H1 (cell line): ENCODE data around the gene ZNF148. TPM values are rescaled to one million over a fixed set of nuclear protein-coding genes. Genes with fewer than 3 reads are reported as not detected.

Experiments
- CTCF ChIA-PET: fragments of 300-600 bp; sonication (Branson Sonifier 250); formaldehyde crosslinking; loops from one replicate; lab custom pipeline; 2021; ENCODE audit not compliant: partially characterized antibody; lab: Charles Lee
- POLR2A ChIA-PET: fragments of 300-600 bp; sonication (Branson Sonifier 250); formaldehyde crosslinking; loops from one replicate; lab custom pipeline; 2021; ENCODE audit warnings: inconsistent platforms; ENCODE audit not compliant: partially characterized antibody; lab: Charles Lee
- DNase-seq, 2 experiments: peaks; one replicate each; pipeline versions ENCODE4 v3.0.0 to v3.0.0-alpha.2; 2010 to 2022; ENCODE audit warnings: low spot score in 2 of 2, low read depth in 1 of 2, mixed read lengths in 1 of 2
- FAIRE-seq: peaks from 2 replicates; lab custom pipeline; 2011; peaks lifted over from hg19 to GRCh38; lab: Jason Lieb, UNC
- H2AFZ ChIP-seq: 2 replicates; pipeline ENCODE4 v1.8.1; 2012; ENCODE audit warnings: low read length, inconsistent platforms
- H2AK5ac ChIP-seq: 2 replicates; pipeline ENCODE4 v1.6.1; 2013; ENCODE audit warnings: low read depth, low read length
- H2BK120ac ChIP-seq: replicated peaks from 2 replicates; pipeline ENCODE3; 2013; ENCODE audit warnings: low read depth, low read length, inconsistent platforms
- H2BK12ac ChIP-seq: 2 replicates; pipeline ENCODE4 v1.6.1; 2013; ENCODE audit warnings: low read depth, low read length
- H2BK15ac ChIP-seq: 2 replicates; pipeline ENCODE4 v1.6.1; 2013; ENCODE audit warnings: low read length
- H2BK20ac ChIP-seq: 2 replicates; pipeline ENCODE4 v1.6.1; 2013; ENCODE audit warnings: low read length
- H2BK5ac ChIP-seq: 2 replicates; pipeline ENCODE4 v1.6.1; 2013; ENCODE audit warnings: low read depth, low read length
- H3K14ac ChIP-seq: 2 replicates; pipeline ENCODE4 v1.6.1; 2013; ENCODE audit warnings: inconsistent platforms; ENCODE audit not compliant: insufficient read length
- H3K18ac ChIP-seq: 2 replicates; pipeline ENCODE4 v1.6.1; 2013; ENCODE audit warnings: low read length; ENCODE audit errors: extremely low read depth
- H3K23ac ChIP-seq: 2 replicates; pipeline ENCODE4 v1.6.1; 2013; ENCODE audit warnings: inconsistent platforms; ENCODE audit not compliant: insufficient read length
- H3K23me2 ChIP-seq: 2 replicates; pipeline ENCODE4 v1.6.1; 2013; ENCODE audit warnings: low read depth, low read length
- H3K27ac ChIP-seq: 2 replicates; pipeline ENCODE4 v1.6.1; 2011; ENCODE audit warnings: low read depth, low read length, inconsistent platforms
- H3K27me3 ChIP-seq, 4 experiments: replicated peaks in 1 of 4; 1 replicate in 1 of 4; 2 replicates in 3 of 4; pipeline versions ENCODE4 v1.6.1 to v1.8.1; 2011 to 2013; ENCODE audit warnings: low read length in 3 of 4, mild to moderate bottlenecking in 3 of 4, inconsistent platforms in 2 of 4, mixed read lengths in 2 of 4, moderate library complexity in 1 of 4; ENCODE audit not compliant: control insufficient read depth in 3 of 4, insufficient read depth in 3 of 4; ENCODE audit errors: extremely low read depth in 1 of 4
- H3K36me3 ChIP-seq, 4 experiments: 2 replicates each; pipeline versions ENCODE4 v1.6.1 to v1.8.1; 2011 to 2013; ENCODE audit warnings: mild to moderate bottlenecking in 4 of 4, low read length in 3 of 4, moderate library complexity in 2 of 4, control low read depth in 1 of 4, inconsistent platforms in 1 of 4; ENCODE audit not compliant: insufficient read depth in 4 of 4, control insufficient read depth in 2 of 4
- H3K4ac ChIP-seq: replicated peaks from 2 replicates; pipeline ENCODE3; 2013; ENCODE audit warnings: low read length, low read depth, mixed read lengths, inconsistent platforms; ENCODE audit not compliant: insufficient read length
- H3K4me1 ChIP-seq, 4 experiments: replicated peaks in 1 of 4; 1 replicate in 1 of 4; 2 replicates in 3 of 4; pipeline versions ENCODE4 v1.6.1 to v1.8.1; 2011 to 2013; ENCODE audit warnings: low read length in 3 of 4, inconsistent platforms in 2 of 4, mixed read lengths in 1 of 4; ENCODE audit not compliant: insufficient read depth in 4 of 4, control insufficient read depth in 3 of 4
- H3K4me2 ChIP-seq, 2 experiments: 2 replicates each; pipeline versions ENCODE4 v1.6.1 to v1.8.1; 2011 to 2013; ENCODE audit warnings: low read depth in 2 of 2, low read length in 2 of 2, control low read depth in 1 of 2, inconsistent platforms in 1 of 2, mild to moderate bottlenecking in 1 of 2; ENCODE audit not compliant: insufficient read depth in 1 of 2
- H3K4me3 ChIP-seq, 4 experiments: fragments of 200-600, 300-600 bp in 1 of 4; sonication (generic), shearing (Covaris generic), sonication (Bioruptor Twin) in 1 of 4; 2 replicates each; pipeline versions ENCODE4 v1.5.1 to v1.8.1; 2011 to 2016; ENCODE audit warnings: low read length in 4 of 4, low read depth in 3 of 4, control low read depth in 2 of 4, inconsistent platforms in 2 of 4, mild to moderate bottlenecking in 2 of 4, mixed read lengths in 1 of 4, moderate library complexity in 1 of 4; ENCODE audit not compliant: insufficient read depth in 2 of 4; ENCODE audit errors: extremely low read depth in 1 of 4
- H3K56ac ChIP-seq: replicated peaks from 2 replicates; pipeline ENCODE3; 2013; ENCODE audit warnings: low read depth, mild to moderate bottlenecking, mixed read lengths, low read length, inconsistent platforms; ENCODE audit not compliant: insufficient read length
- H3K79me1 ChIP-seq: 2 replicates; pipeline ENCODE4 v1.6.1; 2013; ENCODE audit warnings: low read depth, low read length, control low read depth
- H3K79me2 ChIP-seq, 2 experiments: 2 replicates each; pipeline versions ENCODE4 v1.6.1 to v1.8.1; 2012 to 2013; ENCODE audit warnings: low read length in 2 of 2, mild to moderate bottlenecking in 2 of 2, inconsistent platforms in 1 of 2; ENCODE audit not compliant: insufficient read depth in 2 of 2, control insufficient read depth in 1 of 2
- H3K9ac ChIP-seq, 4 experiments: replicated peaks in 1 of 4; 1 replicate in 1 of 4; 2 replicates in 3 of 4; pipeline versions ENCODE4 v1.6.1 to v1.8.1; 2011 to 2013; ENCODE audit warnings: low read depth in 3 of 4, low read length in 3 of 4, control low read depth in 2 of 4, mild to moderate bottlenecking in 2 of 4, moderate library complexity in 2 of 4, inconsistent platforms in 1 of 4; ENCODE audit errors: extremely low read depth in 1 of 4
- H3K9me3 ChIP-seq, 2 experiments: 2 replicates each; pipeline versions ENCODE4 v1.6.1 to v1.8.1; 2012 to 2013; ENCODE audit warnings: mild to moderate bottlenecking in 2 of 2, moderate library complexity in 2 of 2, control low read depth in 1 of 2, inconsistent platforms in 1 of 2, low read depth in 1 of 2, low read length in 1 of 2, mixed read lengths in 1 of 2; ENCODE audit not compliant: insufficient read depth in 2 of 2
- H4K20me1 ChIP-seq, 2 experiments: replicated peaks in 1 of 2; 2 replicates each; pipeline versions ENCODE3 to v1.8.1; 2011 to 2013; ENCODE audit warnings: inconsistent platforms in 2 of 2, low read length in 2 of 2, mild to moderate bottlenecking in 1 of 2; ENCODE audit not compliant: insufficient read depth in 2 of 2, control insufficient read depth in 1 of 2
- H4K5ac ChIP-seq: 2 replicates; pipeline ENCODE4 v1.6.1; 2013; ENCODE audit warnings: low read length, low read depth, mixed read lengths, inconsistent platforms; ENCODE audit not compliant: insufficient read length
- H4K8ac ChIP-seq: 2 replicates; pipeline ENCODE4 v1.8.0; 2013; ENCODE audit warnings: mild to moderate bottlenecking, moderate library complexity, low read length, inconsistent platforms; ENCODE audit not compliant: insufficient read depth; ENCODE audit errors: extremely low read depth
- H4K91ac ChIP-seq: replicated peaks from 2 replicates; pipeline ENCODE3; 2013; ENCODE audit warnings: low read length, mixed read lengths, inconsistent platforms; ENCODE audit not compliant: insufficient read length
- ASH2L ChIP-seq: fragments of 200-600, 300-600 bp; sonication (generic); IDR thresholded peaks from one replicate; pipeline ENCODE4 v1.7.1; 2017; ENCODE audit warnings: low read length
- BCL11A ChIP-seq, 2 experiments: IDR thresholded peaks; one replicate each; pipeline ENCODE4 v1.6.1; 2011; ENCODE audit warnings: low read depth in 2 of 2, low read length in 2 of 2, mild to moderate bottlenecking in 2 of 2
- CREB1 ChIP-seq: IDR thresholded peaks from 2 replicates; pipeline ENCODE4 v1.6.1; 2012; ENCODE audit warnings: inconsistent platforms
- GTF2F1 ChIP-seq: IDR thresholded peaks from 2 replicates; pipeline ENCODE4 v1.6.1; 2012; ENCODE audit warnings: low read depth, low read length, improper control_type of control experiment, borderline replicate concordance
- KDM4A ChIP-seq: IDR thresholded peaks from one replicate; pipeline ENCODE4 v1.7.1; 2012; ENCODE audit warnings: low read depth, mild to moderate bottlenecking, moderate library complexity, low read length, inconsistent platforms; ENCODE audit not compliant: severe bottlenecking
- PHF8 ChIP-seq: fragments of 200-600 bp; sonication (generic); conservative IDR thresholded peaks from 2 replicates; pipeline ENCODE4 v1.7.1; 2012; ENCODE audit warnings: low read depth, mild to moderate bottlenecking, inconsistent platforms, low read length, moderate library complexity
- POLR2A ChIP-seq, 2 experiments: IDR thresholded peaks; 1 replicate in 1 of 2; 2 replicates in 1 of 2; pipeline ENCODE4 v1.6.1; 2011; ENCODE audit warnings: low read depth in 2 of 2, low read length in 2 of 2, mild to moderate bottlenecking in 2 of 2; ENCODE audit errors: control extremely low read depth in 1 of 2
- POLR2AphosphoS5 ChIP-seq: IDR thresholded peaks from 2 replicates; pipeline ENCODE4 v1.6.1; 2011; ENCODE audit warnings: low read depth, low read length
- TEAD4 ChIP-seq: IDR thresholded peaks from 2 replicates; pipeline ENCODE4 v1.6.1; 2012; ENCODE audit warnings: low read depth, low read length, inconsistent platforms, mixed read lengths
- WGBS, 2 experiments: shearing (Covaris generic) in 1 of 2; methylation state at CpG; one replicate each; pipeline versions ENCODE4 v1.1.6 to v1.1.7; 2013 to 2015; ENCODE audit warnings: low lambda C conversion rate in 2 of 2, mixed read lengths in 2 of 2, inconsistent platforms in 1 of 2, low coverage in 1 of 2, missing lambda C conversion rate in 1 of 2; ENCODE audit not compliant: insufficient replicate concordance in 2 of 2, insufficient coverage in 1 of 2, insufficient read length in 1 of 2; ENCODE audit errors: extremely low coverage in 1 of 2, missing lambda C conversion rate in 1 of 2; 5-methylcytosine and 5-hydroxymethylcytosine counted together
- polyA plus RNA-seq, 7 experiments: library from polyadenylated mRNA; depleted of rRNA in 3 of 7; stranded (reverse) in 5 of 7; unstranded in 2 of 7; fragments of >200 nt in 5 of 7; fragments of 200-250 nt in 2 of 7; gene quantifications; 1 replicate in 5 of 7; 2 replicates in 1 of 7; 4 replicates in 1 of 7; pipeline versions ENCODE4 v1.2.1 to v1.2.3, GENCODE V29; 2011 to 2013; ENCODE audit warnings: missing spikeins in 2 of 7, mixed read lengths in 2 of 7
- total RNA-seq: library from RNA; stranded (reverse); fragmentation: NEBNext Ultra II Directional; extraction: Animal tissue kit (Norgen Biotek cat#: 25700); gene quantifications from 2 replicates; pipeline ENCODE4 v1.2.1, GENCODE V29; 2021

The ZNF148 gene
- total and polyA plus RNA-seq, 2 of the 8 experiments (the other 6 are each of a cell fraction or from before 2014, with no cell fraction given) = 3.7 to 22.6 TPM

- no peak overlapping the region for H3K14ac ChIP-seq
- H3K4me1 ChIP-seq = no peaks in the 10 kb centered on the region
- no peak overlapping the region for H3K4ac ChIP-seq
- no peak overlapping the region for H3K4me3 ChIP-seq
- H4K91ac ChIP-seq = no peak overlapping the region
- H3K23ac ChIP-seq = no peak overlapping the region
- no peak overlapping the region for H2BK12ac ChIP-seq
- H3K56ac ChIP-seq = no peak overlapping the region
- H4K8ac ChIP-seq = no peak overlapping the region; the same call in 1 of the 2 replicates
- H3K79me2 ChIP-seq = no peaks in the 10 kb centered on the region
- no peak overlapping the region for H3K4me2 ChIP-seq
- H3K9ac ChIP-seq = no peak overlapping the region
- no peaks in the 10 kb centered on the region for H3K79me1 ChIP-seq
- no peak overlapping the region for H2BK120ac ChIP-seq
- no peak overlapping the region for H2BK5ac ChIP-seq
- H2AFZ ChIP-seq = no peak overlapping the region
- H2BK20ac ChIP-seq = no peak overlapping the region
- no peak overlapping the region for H3K18ac ChIP-seq
- H2BK15ac ChIP-seq = no peak overlapping the region
- H2AK5ac ChIP-seq = no peak overlapping the region
- DNase-seq (no peak), FAIRE-seq (no peak)
- H4K5ac ChIP-seq = no peak overlapping the region
- H3K9me3 ChIP-seq = no peaks in the 10 kb centered on the region
- H4K20me1 ChIP-seq = no peaks in the 10 kb centered on the region
- H3K23me2 ChIP-seq = no peaks in the 10 kb centered on the region
- WGBS, 2 experiments = 94% methylated on average over 6 of the region's 6 CpGs; no CpG with 5 or more reads in 1 of the 2 experiments
- CTCF ChIA-PET = interaction anchor here (0.6 to 1.2 kb wide), 3 partner anchors 10 to 35 kb away, joined by 3 read pairs; no protein-coding TSS in a partner anchor
- POLR2A ChIA-PET = interaction anchor here (0.6 kb wide), 1 partner anchor 307 kb away, joined by 4 read pairs; no protein-coding TSS in a partner anchor
- TF ChIP-seq POLR2AphosphoS5 (no peak), KDM4A (no peak), POLR2A (IDR thresholded peaks at IDR 0.05; ENCODE audit: control extremely low read depth in 1 of 2, low read depth in 2 of 2, low read length in 2 of 2) (no peak), PHF8 (no peak), ASH2L (no peak), TEAD4 (no peak), CREB1 (no peak), BCL11A (IDR thresholded peaks at IDR 0.05; ENCODE audit: low read depth in 2 of 2, low read length in 2 of 2) (no peak), GTF2F1 (no peak)
- H3K27ac ChIP-seq = no peak overlapping the region
- no peaks in the 10 kb centered on the region for H3K27me3 ChIP-seq
- peaks cover 0 to 10% (median 6%) of the 10 kb centered on the region in 4 experiments; a peak in 6 of 8 replicates for H3K36me3 ChIP-seq
Measured at GRCh38 chr3:125236331-125236903, 138.7 kb downstream of the ZNF148 start.
